ACC112 (cell line): Measurements from ENCODE around the gene TSPAN18.
A peak's percentile ranks its signal among the peaks of the same experiment; 100 is the strongest.

Experiments used
- H2AFZ ChIP-seq: fragments of 200-600 bp; sonication (generic); one replicate; pipeline ENCODE4 v1.6.0; 2017; ENCODE audit warnings: antibody characterized with exemption, low read length; ENCODE audit not compliant: unreplicated experiment
- H3K27ac ChIP-seq: fragments of 200-600 bp; sonication (generic); 2 replicates; pipeline ENCODE4 v1.5.1; 2014; ENCODE audit warnings: low read depth, mild to moderate bottlenecking, antibody characterized with exemption, low read length, moderate library complexity
- H3K27me3 ChIP-seq: fragments of 200-600 bp; sonication (generic); 2 replicates; pipeline ENCODE4 v1.6.1; 2014; ENCODE audit warnings: mild to moderate bottlenecking, antibody characterized with exemption, low read length, moderate library complexity, mixed read lengths; ENCODE audit not compliant: insufficient read depth
- H3K36me3 ChIP-seq: fragments of 200-600 bp; sonication (generic); 2 replicates; pipeline ENCODE4 v1.6.1; 2016; ENCODE audit warnings: mild to moderate bottlenecking, antibody characterized with exemption, low read length, moderate library complexity, mixed read lengths; ENCODE audit not compliant: insufficient read depth
- H3K4me1 ChIP-seq: fragments of 200-600 bp; sonication (generic); one replicate; pipeline ENCODE4 v1.6.1; 2016; ENCODE audit warnings: low read length, mixed read lengths; ENCODE audit not compliant: insufficient read depth, unreplicated experiment, control insufficient read depth
- H3K4me3 ChIP-seq: fragments of 200-600 bp; sonication (generic); 2 replicates; pipeline ENCODE4 v1.5.1; 2014; ENCODE audit warnings: mild to moderate bottlenecking, low read depth, low read length
- H3K79me2 ChIP-seq: fragments of 200-600 bp; sonication (generic); one replicate; pipeline ENCODE4 v1.6.0; 2016; ENCODE audit warnings: low read length; ENCODE audit not compliant: control insufficient read depth, unreplicated experiment, insufficient read depth

Gene TSPAN18

GRCh38 chr11:44904261-44905020 is 177.7 kb downstream of the TSPAN18 start:
- H3K4me3 ChIP-seq: no peak overlapping the region
- H2AFZ ChIP-seq: no peak overlapping the region
- peaks cover 16% of the 10 kb centered on the region; the same call in 1 of the 2 replicates for H3K27me3 ChIP-seq
- H3K27ac ChIP-seq: no peak overlapping the region
- H3K79me2 ChIP-seq: no peaks in the 10 kb centered on the region
- no peaks in the 10 kb centered on the region for H3K4me1 ChIP-seq
- H3K36me3 ChIP-seq: no peaks in the 10 kb centered on the region

- Histone ChIP-seq H3K4me3 (no peak overlapping the region), H3K36me3 (no peaks in the 10 kb centered on the region), H3K4me1 (no peaks in the 10 kb centered on the region), H3K79me2 (no peaks in the 10 kb centered on the region), H3K27me3 (peaks cover 16% of the 10 kb centered on the region; the same call in 1 of the 2 replicates), H2AFZ (no peak overlapping the region), H3K27ac (no peak overlapping the region)
Observed at GRCh38 chr11:44905131-44905866, 178.5 kb downstream of the TSPAN18 start.

- peaks cover 16% of the 10 kb centered on the region; the same call in 1 of the 2 replicates for H3K27me3 ChIP-seq
- no peak overlapping the region for H3K4me3 ChIP-seq
- H3K4me1 ChIP-seq: peaks cover 7% of the 10 kb centered on the region
- no peaks in the 10 kb centered on the region for H3K36me3 ChIP-seq
- H2AFZ ChIP-seq: no peak overlapping the region
- no peaks in the 10 kb centered on the region for H3K79me2 ChIP-seq
- H3K27ac ChIP-seq: no peak overlapping the region
Observed at GRCh38 chr11:44906649-44907048, 179.9 kb downstream of the TSPAN18 start.

DNA sequence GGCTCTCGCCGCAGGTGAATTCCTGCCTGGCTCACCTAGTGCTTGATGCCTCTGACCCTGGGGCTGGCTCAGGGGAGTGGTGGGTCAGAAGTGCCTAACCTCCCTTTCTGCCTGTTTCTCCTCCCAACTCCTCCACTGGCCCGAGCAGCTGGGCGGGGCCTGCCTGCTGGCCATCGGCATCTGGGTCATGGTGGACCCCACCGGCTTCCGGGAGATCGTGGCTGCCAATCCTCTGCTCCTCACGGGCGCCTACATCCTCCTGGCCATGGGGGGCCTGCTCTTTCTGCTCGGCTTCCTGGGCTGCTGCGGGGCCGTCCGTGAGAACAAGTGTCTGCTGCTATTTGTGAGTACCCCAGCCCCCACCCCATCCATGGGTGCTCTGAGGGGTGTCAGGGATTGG is 182.8 kb downstream of the TSPAN18 start:
- no peak overlapping the region for H2AFZ ChIP-seq
- H3K79me2 ChIP-seq: no peaks in the 10 kb centered on the region
- peaks cover 7% of the 10 kb centered on the region for H3K4me1 ChIP-seq
- 0 out of 2 replicates have a peak, but pooled peaks cover 10% of the 10 kb centered on the region for H3K27me3 ChIP-seq
- H3K4me3 ChIP-seq: no peak overlapping the region
- no peak overlapping the region for H3K27ac ChIP-seq
- no peaks in the 10 kb centered on the region for H3K36me3 ChIP-seq

DNA sequence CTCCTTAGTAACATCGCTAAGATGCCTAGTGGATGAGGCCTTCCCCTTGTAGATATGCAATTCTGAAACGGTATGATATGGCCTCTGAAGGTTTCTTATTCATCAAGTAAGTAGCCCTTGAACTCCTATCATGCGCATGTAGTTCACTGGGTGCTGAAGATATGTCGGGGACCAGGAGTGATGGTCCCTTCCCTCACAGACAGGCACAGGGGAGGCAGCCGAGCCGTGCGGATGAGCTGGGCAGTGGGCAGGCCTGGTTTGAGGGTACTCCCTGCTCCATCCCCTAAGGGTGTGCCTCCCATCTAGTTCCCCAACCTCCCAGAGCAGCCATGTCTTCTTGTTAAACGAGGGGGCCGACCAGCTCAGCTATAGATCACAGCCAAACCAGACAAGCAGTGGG is 183.8 kb downstream of the TSPAN18 start:
- no peaks in the 10 kb centered on the region for H3K36me3 ChIP-seq
- no peaks in the 10 kb centered on the region for H3K79me2 ChIP-seq
- H3K27ac ChIP-seq: no peak overlapping the region
- H2AFZ ChIP-seq: no peak overlapping the region
- H3K27me3 ChIP-seq: 0 out of 2 replicates have a peak, but pooled peaks cover 9% of the 10 kb centered on the region
- H3K4me1 ChIP-seq: peaks cover 7% of the 10 kb centered on the region
- H3K4me3 ChIP-seq: no peak overlapping the region

GRCh38 chr11:44911029-44911814 is 184.5 kb downstream of the TSPAN18 start:
- H3K27me3 ChIP-seq: 0 out of 2 replicates have a peak, but pooled peaks cover 4% of the 10 kb centered on the region
- peaks cover 7% of the 10 kb centered on the region for H3K4me1 ChIP-seq
- H3K27ac ChIP-seq: no peak overlapping the region
- H3K36me3 ChIP-seq: no peaks in the 10 kb centered on the region
- H3K4me3 ChIP-seq: peak overlapping the region; percentile 42; the same call in 1 of the 2 replicates
- peak overlapping the region; percentile 53 for H2AFZ ChIP-seq
- no peaks in the 10 kb centered on the region for H3K79me2 ChIP-seq

- H3K4me3 ChIP-seq: no peak overlapping the region
- 0 out of 2 replicates have a peak, but pooled peaks cover 4% of the 10 kb centered on the region for H3K27me3 ChIP-seq
Observed at GRCh38 chr11:44912270-44912987, 185.7 kb downstream of the TSPAN18 start.

DNA sequence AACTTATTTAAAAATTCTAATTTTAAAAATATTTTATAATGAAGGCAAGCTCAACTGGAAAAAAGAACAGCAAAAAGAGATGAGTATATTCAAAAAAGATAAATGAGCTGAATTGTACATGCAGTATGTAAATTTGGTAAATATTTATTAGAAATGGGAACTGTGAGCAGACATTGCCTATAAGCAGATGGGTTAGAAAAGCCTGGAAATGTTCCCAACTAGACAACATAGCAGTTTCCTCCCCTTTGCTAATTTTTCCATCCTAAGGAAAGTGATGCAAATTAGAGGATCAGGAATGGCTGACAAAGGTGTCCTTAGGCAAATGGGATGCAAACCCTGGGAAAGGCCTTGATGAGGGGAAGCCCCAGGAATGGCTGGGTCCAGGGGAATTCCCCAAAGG is 186.7 kb downstream of the TSPAN18 start:
- H3K27ac ChIP-seq: no peak overlapping the region
- H3K27me3 ChIP-seq: peaks cover 10% of the 10 kb centered on the region; the same call in 1 of the 2 replicates
- H3K4me1 ChIP-seq: peaks cover 7% of the 10 kb centered on the region
- H3K79me2 ChIP-seq: no peaks in the 10 kb centered on the region
- H2AFZ ChIP-seq: no peak overlapping the region
- no peak overlapping the region for H3K4me3 ChIP-seq
- no peaks in the 10 kb centered on the region for H3K36me3 ChIP-seq

More at GRCh38 chr11:44912270-44912987, 185.7 kb downstream of the TSPAN18 start:
- Histone ChIP-seq H2AFZ (no peak overlapping the region), H3K79me2 (no peaks in the 10 kb centered on the region), H3K27ac (no peak overlapping the region), H3K36me3 (no peaks in the 10 kb centered on the region), H3K4me1 (peaks cover 7% of the 10 kb centered on the region)

DNA sequence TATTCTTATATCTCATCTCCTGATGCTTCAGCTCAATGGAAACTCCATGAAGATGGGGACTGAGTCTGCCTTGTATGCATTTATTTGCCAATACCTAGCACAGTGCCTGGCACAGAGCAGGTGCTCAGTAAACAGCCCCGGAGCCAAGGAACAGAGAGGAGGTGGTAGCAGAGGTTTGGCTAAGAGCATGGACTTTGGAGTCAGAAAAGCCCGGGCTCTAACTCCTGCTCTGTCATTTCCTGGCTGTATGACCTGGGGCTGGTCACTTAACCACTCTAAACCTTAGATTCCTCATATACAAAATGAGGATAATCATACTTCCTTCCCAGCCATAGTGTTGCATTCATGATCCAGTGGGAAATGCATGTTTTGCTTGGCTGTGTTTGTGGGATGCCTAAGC is 187.3 kb downstream of the TSPAN18 start:
- H3K36me3 ChIP-seq: no peaks in the 10 kb centered on the region
- peaks cover 13% of the 10 kb centered on the region for H3K27me3 ChIP-seq
- H3K4me1 ChIP-seq: peaks cover 7% of the 10 kb centered on the region
- no peaks in the 10 kb centered on the region for H3K79me2 ChIP-seq
- no peak overlapping the region for H2AFZ ChIP-seq
- H3K27ac ChIP-seq: no peak overlapping the region
- H3K4me3 ChIP-seq: no peak overlapping the region

- no peak overlapping the region for H2AFZ ChIP-seq
- no peaks in the 10 kb centered on the region for H3K79me2 ChIP-seq
- H3K27me3 ChIP-seq: peaks cover 19% of the 10 kb centered on the region
- no peaks in the 10 kb centered on the region for H3K36me3 ChIP-seq
- no peak overlapping the region for H3K27ac ChIP-seq
- no peak overlapping the region for H3K4me3 ChIP-seq
- H3K4me1 ChIP-seq: peaks cover 7% of the 10 kb centered on the region
Observed at GRCh38 chr11:44915004-44915403, 188.2 kb downstream of the TSPAN18 start.
